CD4-positive, alpha-beta T cell treated with Interleukin-15 for 1 hour (primary cell): ENCODE results near the gene EPHB1.

Experiments
- DNase-seq: peaks from one replicate; pipeline ENCODE4 v3.0.0-alpha.2; 2020

Gene EPHB1

GRCh38 chr3:134854254-134854653 lies 59.2 kb downstream of the EPHB1 start:
- DNase-seq: no peak

GRCh38 chr3:134857356-134857755 lies 62.3 kb downstream of the EPHB1 start:
- DNase-seq: no peak

- no peak for DNase-seq
Observed at GRCh38 chr3:134857776-134858362, 62.8 kb downstream of the EPHB1 start.

- DNase-seq: no peak
Observed at GRCh38 chr3:134858441-134859035, 63.5 kb downstream of the EPHB1 start.

GRCh38 chr3:134859341-134859740 lies 64.3 kb downstream of the EPHB1 start:
- DNase-seq: no peak

GRCh38 chr3:134860141-134860540 lies 65.1 kb downstream of the EPHB1 start:
- no peak for DNase-seq

- DNase-seq: no peak
Observed at GRCh38 chr3:134863915-134864314, 68.9 kb downstream of the EPHB1 start.

GRCh38 chr3:134864636-134865035 lies 69.6 kb downstream of the EPHB1 start:
- DNase-seq: no peak

- no peak for DNase-seq
Observed at GRCh38 chr3:134867277-134867676, 72.2 kb downstream of the EPHB1 start.

- no peak for DNase-seq
Observed at GRCh38 chr3:134869153-134869726, 74.2 kb downstream of the EPHB1 start.

- no peak for DNase-seq
Observed at GRCh38 chr3:134871818-134872217, 76.8 kb downstream of the EPHB1 start.

- no peak for DNase-seq
Observed at GRCh38 chr3:134872440-134873388, 77.7 kb downstream of the EPHB1 start.

GRCh38 chr3:134873789-134874188 lies 78.7 kb downstream of the EPHB1 start:
- no peak for DNase-seq

GRCh38 chr3:134874737-134875413 lies 79.8 kb downstream of the EPHB1 start:
- DNase-seq: no peak

- no peak for DNase-seq
Observed at GRCh38 chr3:134876836-134877235, 81.8 kb downstream of the EPHB1 start.

GRCh38 chr3:134877788-134878187 lies 82.7 kb downstream of the EPHB1 start:
- no peak for DNase-seq

GRCh38 chr3:134879990-134880389 lies 84.9 kb downstream of the EPHB1 start:
- no peak for DNase-seq

- DNase-seq: no peak
Observed at GRCh38 chr3:134880431-134880830, 85.4 kb downstream of the EPHB1 start.

- no peak for DNase-seq
Observed at GRCh38 chr3:134881305-134881704, 86.2 kb downstream of the EPHB1 start.

- DNase-seq: no peak
Observed at GRCh38 chr3:134883697-134884385, 88.8 kb downstream of the EPHB1 start.

- no peak for DNase-seq
Observed at GRCh38 chr3:134885877-134886621, 91.0 kb downstream of the EPHB1 start.

GRCh38 chr3:134886991-134887390 lies 91.9 kb downstream of the EPHB1 start:
- DNase-seq: no peak
